ENCODE data around the gene HS3ST5.
"Not testable (repeated sequence)": the region's sequence is repeated elsewhere in the genome, so short reads cannot be mapped to it uniquely, and the experiment has no call there.

Gene HS3ST5

GRCh38 chr6:114151064-114151690 is 191.6 kb downstream of the HS3ST5 start:
- DNase-seq (ENCODE audit: low spot score): no peak

- not testable (repeated sequence) for DNase-seq (ENCODE audit: low spot score)
Observed at GRCh38 chr6:114149182-114149581, 193.6 kb downstream of the HS3ST5 start.

- DNase-seq (ENCODE audit: low spot score): no peak
Observed at GRCh38 chr6:114144887-114145851, 197.7 kb downstream of the HS3ST5 start.

GRCh38 chr6:114142258-114142657 is 200.6 kb downstream of the HS3ST5 start:
- no peak for DNase-seq (ENCODE audit: low spot score)

DNA sequence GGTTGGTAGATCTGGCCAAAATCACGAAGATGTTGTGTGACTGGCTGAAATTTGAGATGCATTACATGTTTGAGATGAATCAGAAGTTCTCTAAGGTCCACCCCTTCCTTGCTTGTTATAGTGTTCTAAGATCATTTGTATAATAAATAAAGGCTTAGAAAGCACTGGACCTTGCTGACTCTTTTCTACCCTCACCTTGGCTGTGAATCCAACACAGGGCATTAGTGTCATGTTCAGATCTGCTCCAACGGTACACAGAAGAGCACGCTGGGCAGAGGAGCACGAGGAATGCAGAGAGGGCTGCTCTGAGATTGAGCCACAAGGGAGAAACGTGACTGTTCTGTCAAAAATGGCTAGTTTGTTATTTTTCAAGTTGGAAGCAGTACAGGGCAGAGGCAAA is 202.4 kb downstream of the HS3ST5 start:
- no peak for DNase-seq (ENCODE audit: low spot score)

DNA sequence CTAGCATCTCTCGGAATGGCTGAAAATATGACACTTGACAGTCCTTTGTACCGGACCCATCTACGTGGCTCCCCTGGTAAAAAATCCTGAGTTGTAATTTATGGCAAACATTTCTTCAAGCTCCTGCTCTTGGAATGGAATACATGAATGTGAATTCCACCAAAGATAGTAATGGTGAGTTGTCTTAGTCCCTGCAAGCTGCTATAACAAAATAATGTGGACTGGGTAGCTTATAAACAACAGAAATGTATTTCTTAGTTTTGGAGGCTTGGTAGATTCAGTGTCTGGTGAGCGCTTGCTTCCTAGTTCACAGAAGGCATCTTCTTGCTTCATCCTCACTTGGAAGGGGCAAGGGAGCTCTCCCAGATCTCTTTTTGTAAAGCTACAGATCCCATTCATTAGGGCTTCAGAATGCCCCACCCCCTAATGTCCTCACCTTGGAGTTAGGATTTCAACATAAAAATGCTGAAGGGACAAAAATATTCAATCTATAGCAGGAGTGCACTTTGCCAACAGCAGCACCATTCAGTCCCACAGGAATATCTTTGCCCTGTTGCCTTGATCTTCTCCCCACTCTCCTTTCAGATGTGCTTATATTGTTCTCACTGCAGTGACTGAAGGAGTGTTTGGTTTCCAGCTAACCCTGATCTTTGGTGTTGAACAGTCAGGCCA is 204.1 kb downstream of the HS3ST5 start:
- no peak for DNase-seq (ENCODE audit: low spot score)

- no peak for DNase-seq (ENCODE audit: low spot score)
Observed at GRCh38 chr6:114135363-114135971, 207.4 kb downstream of the HS3ST5 start.

DNA sequence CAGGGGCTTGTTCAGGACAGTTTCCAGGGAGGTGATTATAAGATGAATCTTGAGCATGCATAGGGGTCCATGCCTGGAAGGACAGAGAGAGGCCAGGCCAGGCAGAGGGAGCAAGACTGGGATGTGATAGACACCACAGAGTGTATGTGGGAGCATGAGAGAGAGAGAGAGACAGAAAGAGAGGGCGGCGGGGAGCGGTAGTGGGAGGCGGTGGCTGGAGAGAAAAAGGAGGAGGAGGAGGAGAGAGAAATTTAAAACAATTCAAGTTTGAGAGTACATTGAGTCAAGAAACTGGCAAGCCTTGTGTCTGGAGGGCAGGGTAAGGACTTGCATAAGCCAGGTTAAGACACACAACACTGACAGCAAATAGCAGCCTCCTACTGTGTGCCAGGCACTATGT is 209.0 kb downstream of the HS3ST5 start:
- DNase-seq (ENCODE audit: low spot score): no peak

DNA sequence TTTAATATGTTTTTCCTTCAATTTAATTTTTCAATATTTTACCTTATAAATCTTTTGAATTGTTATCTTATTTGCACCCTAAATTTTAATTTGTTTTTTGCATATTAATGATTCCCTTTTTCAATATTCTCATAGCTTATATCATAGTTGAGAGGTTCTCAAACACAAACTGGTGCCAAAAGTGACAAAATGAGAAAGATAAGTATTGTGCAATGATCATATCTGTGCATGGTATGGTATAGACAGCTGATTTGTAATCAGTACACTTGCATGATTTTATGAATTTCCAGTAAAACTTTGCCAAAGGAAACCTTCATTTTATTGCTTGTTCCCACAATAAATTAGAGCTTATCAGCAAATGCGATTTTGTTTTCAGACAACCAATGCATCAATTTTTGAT is 210.9 kb downstream of the HS3ST5 start:
- DNase-seq (ENCODE audit: low spot score): no peak

- no peak for DNase-seq (ENCODE audit: low spot score)
Observed at GRCh38 chr6:114125576-114125975, 217.2 kb downstream of the HS3ST5 start.

DNA sequence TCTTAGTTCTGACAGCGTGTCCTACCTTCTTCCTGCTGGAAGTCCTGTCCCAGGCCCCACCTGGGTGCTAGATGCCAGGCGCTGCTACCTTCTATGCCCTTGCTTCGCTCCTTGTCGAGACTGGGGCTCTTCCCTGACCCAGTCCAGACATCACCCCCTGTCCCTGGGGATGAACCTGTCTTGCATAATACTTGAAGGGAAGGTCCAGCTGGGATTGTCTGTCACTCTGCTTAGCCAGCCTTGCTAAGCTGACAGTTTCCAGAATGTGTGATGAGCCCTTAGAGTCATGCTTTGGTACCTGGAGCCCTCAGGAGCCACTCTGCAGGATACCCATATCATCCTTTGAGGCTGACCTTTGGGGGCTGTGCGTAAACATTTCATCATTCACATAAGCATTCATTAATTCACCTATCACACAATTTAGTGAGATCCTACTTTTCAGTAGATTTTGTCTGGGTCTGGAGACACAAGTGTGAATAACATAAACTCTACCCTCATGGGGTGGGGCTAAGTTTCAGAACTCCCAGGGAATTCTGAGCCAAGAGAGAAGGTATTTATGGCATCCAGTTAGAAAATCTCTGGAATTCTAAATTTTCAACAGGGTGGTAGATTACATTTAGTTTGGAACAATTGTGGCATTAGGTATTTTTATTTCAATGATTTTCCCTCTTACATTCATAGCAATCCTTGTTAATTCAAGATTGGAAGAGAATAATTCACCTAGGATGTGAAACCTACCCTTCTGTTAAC is 220.7 kb downstream of the HS3ST5 start:
- no peak for DNase-seq (ENCODE audit: low spot score)

- no peak for DNase-seq (ENCODE audit: low spot score)
Observed at GRCh38 chr6:114119056-114119455, 223.8 kb downstream of the HS3ST5 start.

DNA sequence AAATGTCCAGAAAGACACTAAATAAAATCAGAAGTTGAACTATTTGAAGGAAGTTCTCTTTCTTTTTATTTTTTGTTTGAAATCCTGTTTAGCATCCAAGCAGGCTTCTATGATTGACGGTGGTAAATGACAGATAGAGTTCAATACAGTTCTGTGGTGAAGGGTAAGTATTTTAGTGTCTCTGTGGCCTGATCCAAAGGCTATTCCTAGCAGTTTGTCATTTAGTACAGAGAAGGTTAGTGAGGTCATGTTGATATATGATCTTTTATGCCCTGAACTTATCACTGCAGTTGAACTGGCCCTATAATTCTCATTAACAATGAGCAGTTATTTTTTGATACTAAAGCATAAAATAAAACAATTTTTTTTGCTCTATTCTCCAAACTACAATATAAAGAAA is 227.2 kb downstream of the HS3ST5 start:
- no peak for DNase-seq (ENCODE audit: low spot score)

DNA sequence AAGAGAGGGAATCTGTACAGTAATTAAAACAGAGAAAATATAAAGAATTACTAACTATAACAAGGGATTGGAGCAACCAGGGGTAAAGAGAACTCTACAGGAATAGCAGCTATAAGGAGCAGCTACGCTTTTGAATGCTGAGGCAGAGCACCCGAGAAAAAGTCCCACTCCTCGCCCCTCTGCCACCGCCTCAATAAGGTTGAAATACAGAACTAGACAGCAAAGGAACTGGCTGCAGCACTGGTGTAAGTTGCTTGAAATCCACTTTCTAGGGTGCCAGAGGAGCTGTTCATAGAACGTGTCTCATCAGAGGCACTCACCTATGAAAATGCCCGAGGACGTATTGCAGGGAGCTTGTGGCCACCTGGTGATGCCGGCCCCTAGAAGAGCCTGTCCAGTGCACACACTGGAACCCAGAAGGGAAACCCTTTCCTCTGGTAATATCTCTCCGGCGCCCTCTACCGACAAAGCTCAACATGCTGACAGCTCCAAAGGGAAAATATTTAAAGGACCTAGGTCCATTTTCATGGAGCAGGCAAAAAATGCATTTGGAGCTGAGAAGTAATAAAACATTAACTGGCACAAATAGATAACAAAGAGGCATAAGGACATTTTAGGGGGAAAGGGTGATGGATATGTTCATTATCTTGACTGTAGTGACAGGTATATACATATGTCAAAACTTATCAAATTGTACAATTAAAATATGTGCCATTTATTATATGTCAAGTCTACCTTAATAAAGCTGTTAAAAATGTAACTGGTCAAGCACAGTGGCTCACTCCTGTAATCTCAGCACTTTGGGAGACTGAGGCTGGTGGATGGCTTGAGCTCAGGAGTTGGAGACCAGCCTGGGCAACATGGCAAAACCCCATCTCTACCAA is 234.5 kb downstream of the HS3ST5 start:
- DNase-seq (ENCODE audit: low spot score): no peak

DNA sequence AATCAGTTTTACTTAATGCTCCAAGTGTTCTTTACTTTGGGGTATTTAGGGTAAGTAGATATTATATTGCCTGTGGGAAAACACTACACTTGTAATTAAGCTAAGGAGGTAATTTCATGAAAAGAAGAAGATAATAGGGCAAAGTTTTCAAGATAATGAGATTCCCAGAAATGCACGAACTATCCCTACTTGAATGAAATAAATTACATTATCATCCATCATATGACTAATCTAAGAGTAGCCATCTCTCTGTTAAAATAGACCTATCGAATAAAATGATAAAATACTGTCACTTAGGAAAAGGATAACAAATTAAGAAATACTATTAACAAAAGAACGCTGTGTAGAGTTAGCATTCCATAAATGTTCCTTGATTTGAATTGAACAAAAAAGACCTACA is 236.8 kb downstream of the HS3ST5 start:
- no peak for DNase-seq (ENCODE audit: low spot score)

- DNase-seq (ENCODE audit: low spot score): no peak
Observed at GRCh38 chr6:114101255-114101654, 241.6 kb downstream of the HS3ST5 start.

- DNase-seq (ENCODE audit: low spot score): no peak
Observed at GRCh38 chr6:114100215-114100994, 242.4 kb downstream of the HS3ST5 start.

GRCh38 chr6:114096561-114097172 is 246.2 kb downstream of the HS3ST5 start:
- DNase-seq (ENCODE audit: low spot score): peak; percentile 14

GRCh38 chr6:114092943-114093342 is 249.9 kb downstream of the HS3ST5 start:
- no peak for DNase-seq (ENCODE audit: low spot score)

All from CD4-positive, alpha-beta T cell treated with Interleukin-6 at 100 ng/mL for 8 hours (primary cell).